Dermis microvascular lymphatic vessel endothelial cell (primary cell): Measurements from ENCODE around the gene PVR. TPM values are rescaled to one million over a fixed set of nuclear protein-coding genes. Genes with fewer than 3 reads are reported as not detected.
"Not testable (repeated sequence)": the region's sequence is repeated elsewhere in the genome, so short reads cannot be mapped to it uniquely, and the experiment has no call there.

Experiments used
- DNase-seq, 2 donors: peaks; one replicate each; pipeline versions ENCODE4 v3.0.0 to v3.0.0-alpha.2; 2010; ENCODE audit warnings: low read depth in 2 of 2
- total RNA-seq: library from RNA; depleted of rRNA; stranded (reverse); fragments of >200 nt; gene quantifications from 2 replicates; pipeline ENCODE4 v1.2.1, GENCODE V29; 2014

The PVR gene
- total RNA-seq, 1 donor from 2014 or later = 53.8 TPM

GRCh38 chr19:44644402-44645016 is 799 bp downstream of the PVR start:
- DNase-seq = peak; percentile 40 to 64

- no peak for DNase-seq
Observed at GRCh38 chr19:44645407-44646048, 1.8 kb downstream of the PVR start.

GRCh38 chr19:44646049-44646416 is 2.3 kb downstream of the PVR start:
- no peak for DNase-seq

- DNase-seq = no peak
Observed at GRCh38 chr19:44647144-44647543, 3.4 kb downstream of the PVR start.

DNA sequence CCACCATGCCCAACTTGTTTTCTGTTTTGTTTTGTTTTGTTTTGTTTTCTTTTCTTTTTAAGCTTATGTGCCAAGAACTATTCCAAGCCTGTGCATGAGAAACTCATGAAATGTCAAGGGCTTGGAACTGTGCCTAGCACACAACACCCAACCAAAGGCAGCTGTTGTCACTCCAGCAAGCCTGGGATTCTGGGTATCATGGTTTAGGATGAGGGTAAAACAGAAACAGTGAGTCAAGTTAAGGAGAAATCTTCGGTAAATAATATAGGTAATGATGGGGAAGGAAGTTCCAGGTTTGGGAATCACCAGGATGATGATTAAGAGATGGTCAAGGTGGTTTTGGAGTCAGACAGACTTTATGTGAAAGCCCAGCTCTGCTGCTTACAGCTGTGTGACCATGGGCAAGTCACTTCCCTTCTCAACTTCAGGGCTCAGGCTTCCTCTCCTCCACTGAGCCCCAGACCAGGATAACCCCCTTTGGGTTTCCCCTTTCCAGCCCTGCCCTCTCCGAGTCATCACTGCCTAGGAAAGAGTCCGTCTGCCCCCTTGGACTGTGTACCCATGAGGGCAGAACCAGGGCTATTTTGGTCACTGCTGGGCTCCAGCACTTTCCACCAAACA is 5.0 kb downstream of the PVR start:
- peak in 1 of 2 donors; percentile 52 for DNase-seq

DNA sequence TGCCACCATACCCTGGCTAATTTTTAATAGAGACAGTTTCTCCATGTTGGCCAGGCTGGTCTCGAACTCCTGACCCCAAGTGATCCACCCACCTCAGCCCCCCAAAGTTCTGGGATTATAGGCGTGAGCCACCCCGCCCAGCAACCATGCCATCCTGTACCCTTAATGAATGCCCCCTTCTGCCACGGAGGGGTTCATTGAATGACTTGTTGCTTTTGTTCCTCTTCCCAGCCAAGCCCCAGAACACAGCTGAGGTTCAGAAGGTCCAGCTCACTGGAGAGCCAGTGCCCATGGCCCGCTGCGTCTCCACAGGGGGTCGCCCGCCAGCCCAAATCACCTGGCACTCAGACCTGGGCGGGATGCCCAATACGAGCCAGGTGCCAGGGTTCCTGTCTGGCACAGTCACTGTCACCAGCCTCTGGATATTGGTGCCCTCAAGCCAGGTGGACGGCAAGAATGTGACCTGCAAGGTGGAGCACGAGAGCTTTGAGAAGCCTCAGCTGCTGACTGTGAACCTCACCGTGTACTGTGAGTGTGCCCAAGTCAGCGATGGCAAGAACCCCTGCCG is 6.0 kb downstream of the PVR start:
- DNase-seq = no peak

GRCh38 chr19:44653343-44653742 is 9.6 kb downstream of the PVR start:
- DNase-seq = no peak

DNA sequence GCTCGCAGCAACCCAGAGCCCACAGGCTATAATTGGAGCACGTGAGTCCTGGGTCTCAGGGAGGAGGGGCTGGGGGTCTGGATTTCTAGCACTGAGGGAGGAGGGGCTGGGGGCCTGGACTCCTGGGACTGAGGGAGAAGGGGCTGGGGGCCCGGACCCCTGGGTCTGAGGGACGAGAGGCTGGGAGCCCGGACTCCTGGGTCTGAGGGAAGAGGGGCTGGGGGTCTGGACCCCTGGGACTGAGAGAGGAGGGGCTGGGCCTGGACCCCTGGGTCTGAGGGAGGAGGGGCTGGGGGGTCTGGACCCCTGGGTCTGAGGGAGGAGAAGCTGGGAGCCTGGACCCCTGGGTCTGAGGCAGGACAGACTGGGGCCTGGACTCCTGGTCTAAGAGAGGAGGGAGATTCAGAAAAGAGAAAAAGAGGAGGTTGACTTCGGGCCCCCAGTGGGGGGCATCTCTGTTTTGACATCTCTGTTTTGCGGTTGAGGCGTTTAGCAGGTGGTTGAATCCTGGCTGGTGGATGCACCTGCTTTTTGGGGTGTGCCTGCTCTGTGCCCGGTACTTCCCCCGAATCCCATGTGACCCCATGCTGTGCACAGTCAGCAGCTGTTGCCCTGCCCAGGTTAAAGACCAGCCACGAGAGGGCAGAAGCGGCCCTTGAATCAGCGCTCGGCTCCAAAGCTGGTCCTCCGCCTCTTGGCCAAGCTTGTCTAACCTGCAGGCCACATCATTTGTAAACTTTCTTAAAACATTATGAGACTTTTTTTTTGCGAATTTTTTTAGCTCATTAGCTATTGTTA is 10.5 kb downstream of the PVR start:
- DNase-seq = peak; percentile 42 to 69

DNA sequence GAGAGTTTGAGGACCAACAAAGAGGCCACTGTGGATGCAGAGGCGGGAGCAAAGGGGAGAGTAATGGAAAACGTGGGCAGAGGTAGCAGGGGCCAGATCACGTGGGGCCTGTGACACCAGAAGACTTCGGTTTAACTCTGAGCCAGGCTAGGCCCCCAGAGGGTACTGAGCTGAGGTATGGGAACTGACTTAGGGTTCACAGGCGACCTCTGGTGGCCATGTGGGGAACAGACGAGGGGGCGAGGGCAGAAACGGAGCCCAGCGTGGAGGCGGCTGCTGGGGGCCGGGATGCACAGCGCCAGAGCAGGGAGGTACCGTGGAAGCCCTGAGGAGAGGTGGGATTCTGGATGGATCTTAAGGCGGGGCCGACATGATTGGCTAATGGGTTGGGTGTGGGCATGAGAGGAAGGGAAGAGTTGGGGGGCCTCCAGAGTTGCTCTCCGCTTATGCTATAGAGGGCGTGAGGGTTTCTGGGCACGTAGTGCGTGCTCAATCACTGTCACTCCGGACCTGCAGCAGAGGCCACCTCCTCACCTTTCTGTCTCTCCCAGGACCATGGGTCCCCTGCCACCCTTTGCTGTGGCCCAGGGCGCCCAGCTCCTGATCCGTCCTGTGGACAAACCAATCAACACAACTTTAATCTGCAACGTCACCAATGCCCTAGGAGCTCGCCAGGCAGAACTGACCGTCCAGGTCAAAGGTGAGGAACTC is 13.7 kb downstream of the PVR start:
- peak; percentile 48 to 67 for DNase-seq

DNA sequence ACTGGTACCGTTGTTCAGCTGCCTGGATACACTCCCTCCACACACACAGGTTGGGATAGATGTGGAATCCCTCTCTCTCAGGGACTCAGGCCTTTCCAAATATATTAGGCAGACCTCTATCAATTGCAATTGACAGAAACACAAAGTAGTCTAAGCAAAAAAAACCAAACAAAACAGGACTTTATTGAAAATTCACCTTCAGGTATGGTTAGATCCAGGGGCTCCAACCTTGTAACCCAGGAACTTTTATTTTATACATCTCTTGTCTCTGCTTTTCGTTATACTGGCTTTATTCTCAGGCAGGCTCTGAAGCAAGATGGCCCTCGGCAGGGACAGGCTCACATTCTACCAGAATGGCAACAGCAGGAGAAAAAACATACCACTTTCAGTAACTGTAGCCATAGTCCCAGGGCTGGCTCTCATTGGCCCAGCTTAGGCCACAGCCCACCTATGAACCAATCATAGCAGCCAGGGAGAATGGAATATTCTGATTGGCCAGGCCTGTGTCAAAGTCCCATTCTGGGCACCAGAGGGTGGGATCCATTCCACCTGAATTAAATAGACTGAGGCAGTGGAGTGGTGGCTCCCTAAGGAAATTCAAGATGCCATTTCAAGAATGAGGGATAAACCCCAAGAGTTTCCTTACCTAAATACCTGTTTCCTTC is 14.5 kb downstream of the PVR start:
- peak in 1 of 2 donors; percentile 39 for DNase-seq

GRCh38 chr19:44660081-44660480 is 16.4 kb downstream of the PVR start:
- DNase-seq = no peak

DNA sequence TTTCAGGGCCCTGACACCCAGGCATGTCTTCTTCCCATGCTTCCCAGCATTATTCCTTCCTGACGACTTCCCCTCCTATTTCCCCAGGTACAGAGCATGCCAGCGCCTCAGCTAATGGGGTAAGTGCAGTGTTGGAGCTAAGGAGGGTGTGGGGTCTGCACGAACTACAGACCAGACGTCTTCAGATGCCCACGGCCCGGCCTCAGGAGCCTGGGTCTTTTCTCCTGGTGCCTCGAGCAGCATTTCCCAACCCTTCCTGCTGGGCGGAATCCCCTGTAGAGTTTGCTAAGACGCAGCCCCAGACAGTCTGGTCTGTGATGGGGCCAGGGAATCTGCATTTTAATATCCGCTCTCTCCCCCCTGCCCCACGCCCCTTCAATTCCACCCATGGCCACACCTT is 17.5 kb downstream of the PVR start:
- DNase-seq = no peak

- DNase-seq = no peak
Observed at GRCh38 chr19:44661904-44662303, 18.2 kb downstream of the PVR start.

DNA sequence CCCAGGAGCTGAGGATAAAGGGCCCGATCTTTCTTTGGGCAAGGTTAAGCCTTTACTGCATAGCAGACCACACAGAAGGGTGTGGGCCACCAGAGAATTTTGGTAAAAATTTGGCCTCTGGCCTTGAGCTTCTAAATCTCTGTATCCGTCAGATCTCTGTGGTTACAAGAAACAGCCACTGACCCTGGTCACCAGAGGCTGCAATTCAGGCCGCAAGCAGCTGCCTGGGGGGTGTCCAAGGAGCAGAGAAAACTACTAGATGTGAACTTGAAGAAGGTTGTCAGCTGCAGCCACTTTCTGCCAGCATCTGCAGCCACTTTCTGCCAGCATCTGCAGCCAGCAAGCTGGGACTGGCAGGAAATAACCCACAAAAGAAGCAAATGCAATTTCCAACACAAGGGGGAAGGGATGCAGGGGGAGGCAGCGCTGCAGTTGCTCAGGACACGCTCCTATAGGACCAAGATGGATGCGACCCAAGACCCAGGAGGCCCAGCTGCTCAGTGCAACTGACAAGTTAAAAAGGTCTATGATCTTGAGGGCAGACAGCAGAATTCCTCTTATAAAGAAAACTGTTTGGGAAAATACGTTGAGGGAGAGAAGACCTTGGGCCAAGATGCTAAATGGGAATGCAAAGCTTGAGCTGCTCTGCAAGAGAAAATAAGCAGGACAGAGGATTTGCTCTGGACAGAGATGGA is 19.1 kb downstream of the PVR start:
- no peak for DNase-seq

- DNase-seq = no peak
Observed at GRCh38 chr19:44663996-44664395, 20.3 kb downstream of the PVR start.

- DNase-seq = no peak
Observed at GRCh38 chr19:44664976-44665375, 21.3 kb downstream of the PVR start.

- no peak for DNase-seq
Observed at GRCh38 chr19:44666852-44667556, 23.3 kb downstream of the PVR start.

DNA sequence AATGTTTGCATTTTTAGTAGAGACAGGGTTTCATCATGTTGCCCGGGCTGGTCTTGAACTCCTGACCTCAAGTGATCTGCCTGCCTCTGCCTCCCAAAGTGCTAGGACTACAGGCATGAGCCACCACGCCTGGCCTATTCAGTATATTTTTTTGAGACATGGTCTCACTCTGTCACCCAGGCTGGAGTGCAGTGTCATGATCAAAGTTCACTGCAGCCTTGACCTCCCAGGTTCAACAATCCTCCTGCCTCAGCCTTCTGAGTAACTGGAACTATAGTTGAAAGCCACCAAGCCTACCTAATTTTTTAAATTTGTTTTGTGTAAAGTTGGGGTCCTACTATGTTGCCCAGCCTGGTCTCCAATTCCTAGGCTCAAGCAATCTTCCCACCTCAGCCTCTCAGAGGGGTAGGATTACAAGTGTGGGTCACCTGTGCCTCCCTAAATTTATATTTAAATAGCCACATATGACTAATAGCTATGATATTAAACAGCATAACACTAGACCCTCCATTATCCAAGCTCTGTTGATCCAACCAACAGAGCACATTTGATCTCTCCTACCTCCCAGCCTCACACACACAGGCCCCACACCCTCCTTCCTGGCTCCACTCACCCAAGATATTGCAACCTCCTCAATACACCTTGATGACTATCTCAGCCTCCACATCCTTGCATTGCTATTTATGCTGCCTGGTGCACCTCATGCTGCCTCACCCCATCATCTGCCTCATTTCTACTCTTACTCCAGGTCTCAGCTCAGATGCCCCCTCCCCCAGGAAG is 25.5 kb downstream of the PVR start:
- no peak for DNase-seq

DNA sequence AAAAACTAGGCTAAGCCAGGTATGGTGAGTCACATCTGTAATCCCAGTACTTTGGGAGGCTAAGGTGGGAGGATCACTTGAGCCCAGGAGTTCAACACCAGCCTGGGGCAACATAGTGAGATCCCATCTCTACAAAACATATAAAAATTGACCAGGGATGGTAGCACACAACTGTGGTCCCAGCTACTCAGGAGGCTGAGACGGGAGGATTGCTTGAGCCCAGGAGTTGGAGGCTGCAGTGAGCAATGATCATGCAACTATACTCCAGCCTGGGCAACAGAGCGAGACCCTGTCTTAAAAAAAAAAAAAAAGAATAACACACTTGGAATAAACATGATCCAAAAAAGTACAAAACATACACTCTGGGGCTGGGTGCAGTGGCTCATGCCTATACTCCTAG is 26.3 kb downstream of the PVR start:
- not testable (repeated sequence) for DNase-seq
